Stimulated activated CD4-positive, alpha-beta T cell treated with anti-CD3 and anti-CD28 coated beads, Interleukin-2, amount 100 ng/mL, for 24 hours (primary cell): ENCODE measurements around the gene ZFP37.
"Not testable (repeated sequence)": the region's sequence is repeated elsewhere in the genome, so short reads cannot be mapped to it uniquely, and the experiment has no call there.

Experiments
- DNase-seq, 2 donors: peaks; one replicate each; pipeline ENCODE4 v3.0.0-alpha.2; 2020

The ZFP37 gene

GRCh38 chr9:113056191-113057106 is at the start of gene ZFP37:
Gene ZFP37, minus strand, starts transcription at chr9:113056724. Its CDS starts 36 bp downstream, at chr9:113056688.
- DNase-seq = peak; percentile 76 to 78

GRCh38 chr9:113105345-113105744 is 48.8 kb upstream of the ZFP37 start:
- DNase-seq = not testable (repeated sequence)

- DNase-seq = no peak
Measured at GRCh38 chr9:113095561-113095960, 39.0 kb upstream of the ZFP37 start.

GRCh38 chr9:113089924-113090323 is 33.4 kb upstream of the ZFP37 start:
- DNase-seq = not testable (repeated sequence)

- not testable (repeated sequence) for DNase-seq
Measured at GRCh38 chr9:113089143-113089505, 32.6 kb upstream of the ZFP37 start.

- not testable (repeated sequence) for DNase-seq
Measured at GRCh38 chr9:113088456-113089142, 32.1 kb upstream of the ZFP37 start.

DNA sequence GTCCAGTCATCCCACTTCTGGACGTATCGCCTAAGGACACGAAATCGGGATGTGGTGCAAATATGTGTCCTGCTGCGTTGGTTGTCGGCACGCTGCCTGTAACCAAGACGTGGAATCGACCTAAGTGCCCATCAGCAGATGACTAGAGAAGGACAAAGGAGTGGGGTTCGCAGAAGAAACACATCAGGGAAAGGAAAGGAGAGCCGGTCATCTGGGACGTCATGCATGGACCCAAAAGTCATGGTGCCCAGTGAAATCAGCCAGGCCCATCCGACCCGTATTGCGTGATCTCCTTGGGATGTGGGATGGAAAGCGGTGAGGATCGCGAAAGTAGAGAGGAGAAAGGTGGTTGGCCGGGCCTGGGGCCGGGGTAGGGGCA is 6.4 kb upstream of the ZFP37 start:
- DNase-seq = not testable (repeated sequence)

- not testable (repeated sequence) for DNase-seq
Measured at GRCh38 chr9:113062256-113062931, 5.9 kb upstream of the ZFP37 start.

DNA sequence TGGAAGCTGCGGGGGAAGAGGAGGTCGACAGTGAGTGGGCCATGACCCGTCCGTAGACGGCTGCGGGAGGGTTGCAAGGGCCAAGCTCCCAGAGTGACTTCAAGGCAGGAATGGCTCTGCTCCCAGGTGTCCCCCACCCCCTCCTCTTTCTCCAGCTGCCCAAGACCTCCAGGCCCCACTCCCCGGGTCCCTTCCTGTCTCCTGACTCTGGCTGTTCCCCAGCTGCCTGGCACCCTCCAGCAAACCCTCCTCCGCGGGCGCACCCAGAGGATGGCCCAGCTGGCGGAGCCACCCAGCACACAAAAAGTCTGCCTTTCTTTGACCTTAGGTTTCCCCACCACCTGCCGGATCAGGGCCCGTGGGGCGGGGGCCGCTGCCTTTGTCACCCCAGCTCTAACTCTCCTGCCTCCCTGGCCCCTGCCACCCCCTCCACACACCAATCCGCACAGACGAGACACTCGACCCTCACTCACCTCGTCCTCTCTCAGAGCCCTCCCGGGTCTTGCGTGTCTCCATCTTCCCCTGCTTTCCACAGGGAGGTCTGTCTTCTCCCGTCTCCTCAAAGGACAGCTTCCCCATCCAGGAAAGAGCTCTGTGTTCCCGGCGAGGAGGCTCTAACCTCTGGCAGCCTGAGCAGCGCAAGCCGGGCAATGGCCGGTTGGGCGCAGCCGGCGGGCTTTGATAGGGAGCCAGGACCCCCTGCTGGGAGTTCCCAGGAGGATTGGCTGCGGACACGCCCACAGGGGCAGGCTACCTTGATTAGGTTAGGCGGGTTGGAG is 4.7 kb upstream of the ZFP37 start:
- not testable (repeated sequence) for DNase-seq

- peak in 1 of 2 donors; percentile 20 for DNase-seq
Measured at GRCh38 chr9:113059581-113060284, 3.2 kb upstream of the ZFP37 start.

GRCh38 chr9:113057193-113057592 is 669 bp upstream of the ZFP37 start:
- DNase-seq = no peak

GRCh38 chr9:113042884-113043657 is 13.5 kb downstream of the ZFP37 start:
- no peak for DNase-seq

GRCh38 chr9:113026200-113026599 is 30.3 kb downstream of the ZFP37 start:
- no peak for DNase-seq

DNA sequence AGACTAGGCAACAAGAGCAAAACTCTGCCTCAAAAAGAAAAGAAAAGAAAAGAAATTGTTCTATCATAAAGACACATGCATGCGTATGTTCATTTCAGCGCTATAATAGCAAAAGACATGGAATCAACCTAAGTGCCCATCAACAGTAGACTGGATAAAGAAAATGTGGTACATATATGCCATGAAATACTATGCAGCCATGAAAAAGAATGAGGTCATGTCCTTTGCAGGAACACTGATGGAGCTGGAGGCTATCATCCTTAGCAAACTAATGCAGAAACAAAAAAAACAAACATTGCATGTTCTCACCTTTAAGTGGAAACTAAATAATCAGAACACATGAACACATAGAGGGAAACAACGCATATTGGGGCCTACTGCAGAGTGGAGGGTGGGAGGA is 38.3 kb downstream of the ZFP37 start:
- DNase-seq = no peak

DNA sequence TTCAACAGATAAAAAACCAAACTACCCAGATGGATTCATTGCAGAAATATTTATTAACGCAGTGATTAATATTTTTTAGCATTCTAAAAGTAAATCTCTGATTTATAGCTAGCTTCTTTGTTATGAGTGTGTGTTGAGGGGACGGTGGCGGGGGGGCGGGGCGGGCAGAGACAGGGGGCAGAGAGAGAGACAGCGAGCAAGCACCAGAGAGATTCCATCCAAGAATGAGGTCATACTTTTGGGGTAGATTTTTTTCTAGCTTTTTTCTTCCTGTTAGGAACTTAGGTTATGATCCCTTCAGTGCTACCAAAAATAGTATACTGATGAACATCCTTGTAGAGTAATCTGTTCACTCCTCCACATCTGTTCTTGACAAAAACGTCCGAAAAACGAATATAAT is 44.0 kb downstream of the ZFP37 start:
- no peak for DNase-seq

- peak; percentile 22 to 35 for DNase-seq
Measured at GRCh38 chr9:113011911-113012381, 44.6 kb downstream of the ZFP37 start, which contains the start of gene ZNF883. Gene ZNF883, minus strand, starts transcription at chr9:113012192.

DNA sequence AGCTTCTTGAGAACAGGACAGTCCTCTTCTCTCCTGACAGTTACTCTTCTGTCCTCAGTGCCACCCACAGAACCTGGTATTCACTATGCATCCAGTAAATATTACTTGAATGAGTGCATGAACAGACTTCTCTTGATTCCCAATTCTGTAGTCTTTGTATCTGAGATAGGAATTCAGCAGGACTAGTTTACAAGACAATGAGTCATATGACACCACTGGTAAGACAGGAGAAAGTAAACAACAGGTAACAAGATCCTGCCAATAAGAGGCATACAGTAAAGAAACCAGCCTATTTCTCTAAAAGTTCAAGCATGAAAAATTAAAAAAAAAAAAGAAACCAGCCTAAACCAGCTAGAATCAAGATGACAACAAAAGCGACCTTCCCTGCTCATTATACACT is 50.7 kb downstream of the ZFP37 start:
- DNase-seq = no peak

GRCh38 chr9:112997236-112997941 is 59.1 kb downstream of the ZFP37 start:
- DNase-seq = no peak
